Stimulated activated naive CD4-positive, alpha-beta T cell (primary cell): ENCODE data around the gene SSMEM1.
"Not testable (repeated sequence)": the region's sequence is repeated elsewhere in the genome, so short reads cannot be mapped to it uniquely, and the experiment has no call there.

Experiments
- DNase-seq, 6 experiments: peaks; one replicate each; lab custom pipeline; 2025; lab: John Stamatoyannopoulos, UW

The SSMEM1 gene

DNA sequence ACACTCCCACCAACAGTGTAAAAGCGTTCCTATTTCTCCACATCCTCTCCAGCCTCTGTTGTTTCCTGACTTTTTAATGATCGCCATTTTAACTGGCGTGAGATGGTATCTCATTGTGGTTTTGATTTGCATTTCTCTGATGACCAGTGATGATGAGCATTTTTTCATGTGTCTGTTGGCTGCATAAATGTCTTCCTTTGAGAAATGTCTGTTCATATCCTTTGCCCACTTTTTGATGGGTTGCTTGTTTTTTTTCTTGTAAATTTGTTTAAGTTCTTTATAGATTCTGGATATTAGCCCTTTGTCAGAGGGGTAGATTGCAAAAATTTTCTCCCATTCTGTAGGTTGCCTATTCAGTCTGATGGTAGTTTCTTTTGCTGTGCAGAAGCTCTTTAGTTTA is 42.0 kb downstream of the SSMEM1 start:
- not testable (repeated sequence) for DNase-seq

DNA sequence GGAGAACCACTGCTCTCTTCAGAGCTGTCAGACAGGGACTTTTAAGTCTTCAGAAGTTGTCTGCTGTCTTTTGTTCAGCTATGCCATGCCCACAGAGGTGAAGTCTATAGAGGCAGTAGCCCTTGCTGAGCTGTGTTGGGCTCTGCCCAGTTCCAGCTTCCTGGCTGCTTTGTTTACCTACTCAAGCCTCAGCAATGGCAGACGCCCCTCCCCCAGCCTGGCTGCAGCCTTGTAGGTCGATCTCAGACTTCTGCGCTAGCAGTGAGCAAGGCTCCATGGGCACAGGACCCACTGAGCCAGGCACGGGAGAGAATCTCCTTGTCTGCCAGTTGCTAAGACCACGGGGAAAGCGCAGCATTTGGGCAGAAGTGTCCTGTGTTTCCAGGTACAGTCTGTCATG is 46.9 kb downstream of the SSMEM1 start:
- DNase-seq, result no peak

DNA sequence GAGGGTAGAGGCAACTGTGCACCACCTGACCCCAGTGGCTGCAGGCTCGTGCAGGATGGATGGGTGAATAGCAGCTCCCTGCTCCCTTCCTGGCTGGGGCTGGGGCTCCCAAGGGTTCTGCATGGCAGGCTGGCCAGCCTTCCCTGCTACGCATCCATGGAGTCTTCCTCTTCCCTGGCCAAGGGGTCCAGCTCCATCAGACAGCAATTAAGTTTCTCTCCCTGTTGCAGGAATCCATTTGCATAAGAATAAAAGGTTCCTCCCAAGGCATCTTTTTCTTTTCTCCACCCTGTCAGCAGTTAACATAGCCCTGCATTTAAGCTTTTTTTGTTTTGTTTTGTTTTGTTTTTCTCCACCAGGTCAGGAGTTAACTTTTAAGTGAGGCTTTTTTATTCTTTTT is 49.0 kb downstream of the SSMEM1 start:
- DNase-seq, result no peak

DNA sequence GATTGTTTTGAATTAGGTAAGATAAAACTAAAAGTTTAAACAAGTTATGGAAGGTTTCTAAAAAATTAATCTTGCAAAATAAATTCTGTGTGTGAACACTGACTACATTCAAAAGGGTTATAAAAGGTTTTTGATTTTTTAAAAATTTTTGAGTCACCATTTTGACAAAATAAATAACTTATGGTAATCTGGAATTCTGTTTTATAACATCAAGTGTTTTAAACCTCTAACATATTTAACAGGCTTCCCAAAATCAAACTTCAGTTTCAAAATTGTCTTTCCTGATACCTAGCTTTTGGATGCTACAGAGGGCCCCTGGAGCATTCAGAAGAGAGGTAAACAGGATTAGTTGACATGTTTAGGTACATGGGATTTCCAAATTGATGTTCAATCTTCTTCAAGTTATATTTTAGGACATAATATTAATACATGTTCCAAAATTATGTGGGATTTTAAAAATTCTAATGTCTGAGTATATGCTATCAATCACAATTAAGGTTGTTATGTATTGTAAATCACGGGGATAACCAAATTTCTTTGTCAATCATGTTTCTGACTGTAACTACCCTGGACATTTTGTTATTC is 50.9 kb downstream of the SSMEM1 start:
- DNase-seq, result no peak

DNA sequence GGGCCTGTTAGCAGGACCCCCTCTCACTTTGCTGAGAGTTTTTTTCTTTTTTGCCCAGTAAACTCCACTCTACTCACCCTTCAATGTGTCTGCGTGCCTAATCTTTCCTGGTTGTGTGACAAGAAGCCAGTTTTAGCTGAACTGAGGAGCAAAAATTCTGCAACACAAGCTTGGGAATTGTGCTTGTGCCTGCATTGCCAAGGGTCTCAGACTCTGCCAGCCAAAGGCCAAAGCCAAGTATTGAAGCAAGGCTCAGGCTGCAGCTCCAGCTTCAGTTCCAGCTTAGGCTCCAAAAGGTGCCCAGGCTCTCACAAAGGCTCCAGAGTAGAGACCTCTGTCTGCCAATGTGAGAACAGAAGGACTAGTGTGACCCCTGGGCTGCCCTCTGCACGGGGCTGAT is 54.8 kb downstream of the SSMEM1 start:
- no peak for DNase-seq

DNA sequence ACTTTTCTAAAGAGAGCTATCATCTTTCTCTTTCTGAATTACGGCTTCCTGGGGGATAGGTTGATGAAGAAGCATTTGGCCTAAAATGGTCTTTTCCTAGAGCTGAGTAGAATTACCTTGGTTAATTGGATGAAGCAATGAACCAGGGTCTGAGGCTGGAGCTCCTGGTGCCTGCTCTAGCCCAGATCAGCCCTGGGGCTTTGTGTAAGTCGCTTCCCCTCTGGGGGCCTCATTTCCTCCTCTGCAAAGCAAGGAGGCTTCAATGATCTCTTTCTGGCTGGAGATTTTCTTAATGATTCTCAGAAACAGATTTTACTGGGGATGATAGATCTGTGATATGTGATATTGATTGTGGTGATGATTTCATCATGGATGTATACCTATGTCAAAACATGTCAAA is 55.5 kb downstream of the SSMEM1 start:
- DNase-seq, result no peak
